Ecto neural progenitor cell (in vitro differentiated cells): ENCODE data around the gene OBSCN.
"Not testable (repeated sequence)": the region's sequence is repeated elsewhere in the genome, so short reads cannot be mapped to it uniquely, and the experiment has no call there.

ENCODE experiments used
- DNase-seq: peaks from one replicate; pipeline ENCODE4 v3.0.0-alpha.2; 2018; ENCODE audit warnings: low spot score

Gene OBSCN

DNA sequence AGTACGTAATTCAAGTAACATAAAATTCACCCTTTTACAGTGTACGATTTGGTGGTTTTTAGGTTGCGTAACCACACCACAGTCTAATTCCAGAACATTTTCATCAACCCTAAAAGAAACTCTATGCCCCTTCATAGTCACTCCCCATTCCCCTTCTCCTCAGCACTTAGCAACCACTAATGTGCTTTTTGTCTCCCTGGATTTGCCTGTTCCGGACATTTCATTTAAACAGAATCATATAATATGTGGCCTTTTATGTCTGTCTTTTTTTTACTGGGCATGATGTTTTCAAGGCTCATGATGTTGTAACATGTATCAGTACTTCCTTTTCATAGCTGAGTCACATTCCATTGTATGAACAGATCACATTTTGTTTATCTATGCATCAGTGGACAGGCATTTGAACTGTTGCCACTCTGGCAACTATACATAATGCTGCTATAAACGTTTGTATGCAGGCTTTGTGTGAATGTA is 20.8 kb downstream of the OBSCN start:
- no peak for DNase-seq

- DNase-seq, result no peak
These were observed 23.3 kb downstream of the OBSCN start for GRCh38 chr1:228231189-228231588.

GRCh38 chr1:228233136-228233535 is 25.3 kb downstream of the OBSCN start:
- DNase-seq, result no peak

GRCh38 chr1:228234921-228235320 is 27.1 kb downstream of the OBSCN start:
- no peak for DNase-seq

GRCh38 chr1:228236744-228237143 is 28.9 kb downstream of the OBSCN start:
- peak; percentile 70 for DNase-seq

DNA sequence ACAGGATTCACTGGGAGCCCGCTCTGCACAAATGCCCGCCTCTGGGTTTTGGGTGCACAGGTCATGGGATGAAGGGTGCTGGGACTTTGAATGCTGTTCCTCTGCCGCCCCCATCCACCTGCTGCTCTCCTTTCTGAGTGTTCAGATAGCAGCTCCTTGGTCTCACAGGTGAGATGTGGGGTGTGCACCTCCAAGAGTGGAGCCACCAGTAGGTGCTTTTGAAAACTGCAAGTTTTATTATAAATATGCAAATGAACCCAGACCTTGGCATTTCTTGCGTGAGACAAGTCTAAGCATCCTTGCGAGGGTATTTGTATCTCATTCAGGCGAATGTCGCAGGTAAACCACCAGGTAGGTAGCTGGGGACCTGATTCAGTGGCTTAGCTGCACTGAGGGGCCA is 30.2 kb downstream of the OBSCN start:
- no peak for DNase-seq

GRCh38 chr1:228238461-228238860 is 30.6 kb downstream of the OBSCN start:
- no peak for DNase-seq

- DNase-seq, result no peak
These were observed 32.8 kb downstream of the OBSCN start for GRCh38 chr1:228240411-228241240.

GRCh38 chr1:228241259-228241658 is 33.4 kb downstream of the OBSCN start:
- DNase-seq, result no peak

- no peak for DNase-seq
These were observed 34.6 kb downstream of the OBSCN start for GRCh38 chr1:228242409-228242808.

GRCh38 chr1:228243093-228243492 is 35.2 kb downstream of the OBSCN start:
- no peak for DNase-seq

DNA sequence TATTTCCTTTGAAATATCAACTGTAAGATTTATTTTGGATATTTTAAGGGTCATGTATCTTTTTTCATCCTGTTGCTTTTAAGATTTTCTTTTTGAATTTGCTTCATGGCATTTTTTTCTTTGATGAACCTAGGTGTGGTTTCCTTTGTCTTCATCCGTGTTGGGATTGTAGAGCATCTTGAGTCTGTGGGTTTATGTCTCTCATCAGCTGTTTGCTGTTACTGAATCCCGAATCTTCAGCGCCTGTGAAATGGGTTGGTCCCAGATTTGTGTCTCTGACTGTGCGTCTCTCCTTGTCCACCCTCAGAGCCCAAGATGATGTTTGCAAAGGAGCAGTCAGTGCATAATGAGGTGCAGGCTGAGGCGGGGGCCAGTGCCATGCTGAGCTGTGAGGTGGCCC is 36.1 kb downstream of the OBSCN start:
- DNase-seq, result not testable (repeated sequence)

- no peak for DNase-seq
These were observed 37.3 kb downstream of the OBSCN start for GRCh38 chr1:228245111-228245510.

- DNase-seq, result no peak
These were observed 38.5 kb downstream of the OBSCN start for GRCh38 chr1:228246216-228246900.

GRCh38 chr1:228249513-228250305 is 41.9 kb downstream of the OBSCN start:
- DNase-seq, result no peak

- DNase-seq, result not testable (repeated sequence)
These were observed 44.6 kb downstream of the OBSCN start for GRCh38 chr1:228252476-228252875.

GRCh38 chr1:228256626-228257375 is 49.0 kb downstream of the OBSCN start:
- no peak for DNase-seq

DNA sequence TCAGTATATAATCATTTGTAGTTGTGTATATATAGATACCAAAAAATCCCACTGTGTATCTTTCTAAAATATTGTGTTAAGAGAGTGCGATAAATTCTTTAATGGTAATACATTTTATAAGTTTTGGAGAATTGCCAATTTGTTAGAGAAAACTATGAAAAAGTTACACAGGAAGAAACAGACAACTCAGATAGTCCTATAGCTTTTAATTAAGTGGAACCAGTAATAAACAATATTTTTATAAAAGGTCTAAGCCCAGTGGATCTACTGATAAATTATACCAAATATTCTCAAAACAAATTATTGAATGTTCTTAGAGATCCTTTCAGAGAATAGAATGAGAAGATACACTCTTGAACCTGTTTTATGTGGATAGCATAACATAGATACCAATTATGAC is 50.6 kb downstream of the OBSCN start:
- no peak for DNase-seq

- DNase-seq, result no peak
These were observed 51.6 kb downstream of the OBSCN start for GRCh38 chr1:228259368-228259894.

DNA sequence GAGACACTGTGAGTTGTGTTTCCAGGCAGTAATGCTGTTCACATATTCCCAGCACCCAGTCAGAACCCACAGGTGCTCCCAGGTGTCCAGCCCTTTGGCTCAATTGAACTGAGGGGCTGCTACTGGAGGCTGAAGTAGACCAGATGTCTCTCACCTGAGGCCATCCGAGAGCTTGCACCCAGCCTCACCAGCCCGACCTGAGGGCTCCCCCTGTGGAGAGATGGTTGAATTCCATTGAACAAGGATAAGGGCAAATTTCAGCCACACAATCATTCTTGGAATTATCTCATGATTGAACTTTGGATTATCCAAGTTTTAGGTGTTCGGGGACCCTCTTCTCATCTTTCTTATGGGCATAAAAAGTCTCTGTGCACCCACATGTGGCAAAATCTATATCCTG is 52.1 kb downstream of the OBSCN start:
- DNase-seq, result no peak

GRCh38 chr1:228261706-228262105 is 53.9 kb downstream of the OBSCN start:
- no peak for DNase-seq

- no peak for DNase-seq
These were observed 54.6 kb downstream of the OBSCN start for GRCh38 chr1:228262475-228262874.
